Keratinocyte (primary cell): ENCODE measurements around the gene LIPT1. TPM values are rescaled to one million over a fixed set of nuclear protein-coding genes. Genes with fewer than 3 reads are reported as not detected.
A peak's percentile ranks its signal among the peaks of the same experiment; 100 is the strongest.

ENCODE experiments used
- DNase-seq: peaks from one replicate; pipeline ENCODE4 v3.0.0-alpha.2; 2011; ENCODE audit warnings: low read depth, missing footprints, low spot score
- FAIRE-seq: peaks from 2 replicates; lab custom pipeline; 2011; peaks lifted over from hg19 to GRCh38; lab: Jason Lieb, UNC
- H2AFZ ChIP-seq: 2 replicates; pipeline ENCODE4 v1.6.0; 2012; ENCODE audit warnings: low read length, control low read depth, inconsistent platforms; ENCODE audit not compliant: control insufficient read depth
- H3K27ac ChIP-seq: 2 replicates; pipeline ENCODE4 v1.5.1; 2011; ENCODE audit warnings: low read length; ENCODE audit not compliant: control insufficient read depth, insufficient read depth
- H3K27me3 ChIP-seq: 3 replicates; pipeline ENCODE4 v1.6.0; 2011; ENCODE audit warnings: low read length; ENCODE audit not compliant: control insufficient read depth, insufficient read depth; ENCODE audit errors: extremely low read depth
- H3K36me3 ChIP-seq, 2 experiments: 2 replicates in 1 of 2; 3 replicates in 1 of 2; pipeline ENCODE4 v1.5.1; 2011; ENCODE audit warnings: low read length in 2 of 2, mild to moderate bottlenecking in 1 of 2; ENCODE audit not compliant: control insufficient read depth in 2 of 2, insufficient read depth in 2 of 2; ENCODE audit errors: extremely low read depth in 1 of 2
- H3K4me1 ChIP-seq: 3 replicates; pipeline ENCODE4 v1.5.1; 2011; ENCODE audit warnings: low read length; ENCODE audit not compliant: control insufficient read depth, insufficient read depth; ENCODE audit errors: extremely low read depth
- H3K4me2 ChIP-seq: 3 replicates; pipeline ENCODE4 v1.6.0; 2011; ENCODE audit warnings: low read depth, low read length; ENCODE audit not compliant: control insufficient read depth, insufficient read depth; ENCODE audit errors: extremely low read depth
- H3K4me3 ChIP-seq, 3 experiments: fragments of 200-600 bp in 1 of 3; sonication (generic) in 1 of 3; 2 replicates in 2 of 3; 3 replicates in 1 of 3; pipeline ENCODE4 v1.5.1; 2011 to 2016; ENCODE audit warnings: low read length in 3 of 3, mild to moderate bottlenecking in 3 of 3, control low read depth in 2 of 3, inconsistent platforms in 1 of 3, low read depth in 1 of 3, mixed read lengths in 1 of 3, mixed run types in 1 of 3, moderate library complexity in 1 of 3; ENCODE audit not compliant: control insufficient read depth in 2 of 3, insufficient read depth in 2 of 3; ENCODE audit errors: extremely low read depth in 1 of 3
- H3K79me2 ChIP-seq: 2 replicates; pipeline ENCODE4 v1.6.0; 2012; ENCODE audit warnings: low read length; ENCODE audit not compliant: control insufficient read depth, insufficient read depth
- H3K9ac ChIP-seq: 3 replicates; pipeline ENCODE4 v1.6.0; 2011; ENCODE audit warnings: low read length; ENCODE audit not compliant: control insufficient read depth, insufficient read depth; ENCODE audit errors: extremely low read depth
- H3K9me1 ChIP-seq: 3 replicates; pipeline ENCODE4 v1.6.0; 2011; ENCODE audit warnings: low read length; ENCODE audit not compliant: control insufficient read depth, insufficient read depth; ENCODE audit errors: extremely low read depth
- H3K9me3 ChIP-seq: 2 replicates; pipeline ENCODE4 v1.5.1; 2012; ENCODE audit warnings: low read depth, low read length; ENCODE audit not compliant: control insufficient read depth
- H4K20me1 ChIP-seq: 3 replicates; pipeline ENCODE4 v1.6.0; 2011; ENCODE audit warnings: low read length; ENCODE audit not compliant: control insufficient read depth, insufficient read depth; ENCODE audit errors: extremely low read depth
- CTCF ChIP-seq, 3 experiments: IDR thresholded peaks in 1 of 3; conservative IDR thresholded peaks in 1 of 3; optimal IDR thresholded peaks in 1 of 3; 2 replicates in 2 of 3; 3 replicates in 1 of 3; pipeline versions ENCODE3 to v1.5.1; 2011; ENCODE audit warnings: low read length in 3 of 3, mild to moderate bottlenecking in 3 of 3, moderate library complexity in 2 of 3, control low read depth in 1 of 3, inconsistent platforms in 1 of 3; ENCODE audit not compliant: insufficient read depth in 2 of 3; ENCODE audit errors: extremely low read depth in 1 of 3
- EZH2 ChIP-seq: IDR thresholded peaks from one replicate; pipeline ENCODE4 v1.6.1; 2012; ENCODE audit warnings: inconsistent platforms, mild to moderate bottlenecking, low read length, moderate library complexity
- dilution Hi-C: fragments of 300-500 bp; cut with MboI; formaldehyde crosslinking; loops from one replicate; pipeline ENCODE4 v1.7.0; 2020; ENCODE audit warnings: low sequenced_read_pairs; ENCODE audit not compliant: extremely low pct_ligation_motif_present
- polyA plus RNA-seq, 5 experiments: library from polyadenylated mRNA; depleted of rRNA in 3 of 5; stranded (reverse) in 3 of 5; stranded (forward) in 1 of 5; unstranded in 1 of 5; fragments of >200 nt; gene quantifications; 1 replicate in 1 of 5; 2 replicates in 3 of 5; 3 replicates in 1 of 5; pipeline versions ENCODE4 v1.2.1 to v1.2.3, GENCODE V29; 2011 to 2012; ENCODE audit warnings: missing spikeins in 2 of 5, low read depth in 1 of 5, low replicate concordance in 1 of 5

The LIPT1 gene
- polyA plus RNA-seq, 1 donor (not counting 4 experiments of a cell fraction or from before 2014, with no cell fraction given), result 4.9 TPM

- peak overlapping the region; percentile 82 to 99 (median 86) for H3K4me3 ChIP-seq
- no peaks in the 10 kb centered on the region for H3K9me1 ChIP-seq
- H2AFZ ChIP-seq, result peak overlapping the region; percentile 97
- H3K4me1 ChIP-seq, result peaks cover 15% of the 10 kb centered on the region
- TF ChIP-seq EZH2 (no peak), CTCF (optimal IDR thresholded peaks at IDR 0.05 in 1 of 3, IDR thresholded peaks at IDR 0.05 in 1 of 3, conservative IDR thresholded peaks at IDR 0.05 in 1 of 3; ENCODE audit: extremely low read depth in 1 of 3, insufficient read depth in 2 of 3, low read length in 3 of 3) (no peak)
- H3K9me3 ChIP-seq, result no peaks in the 10 kb centered on the region
- no peaks in the 10 kb centered on the region for H3K79me2 ChIP-seq
- no peak for FAIRE-seq
- dilution Hi-C loops, result no loop called here
- peak overlapping the region; percentile 91 for H3K9ac ChIP-seq
- peak overlapping the region; percentile 89 for H3K27ac ChIP-seq
- no peak for DNase-seq
- no peaks in the 10 kb centered on the region for H4K20me1 ChIP-seq
- no peaks in the 10 kb centered on the region for H3K36me3 ChIP-seq
- peak overlapping the region; percentile 96 for H3K4me2 ChIP-seq
- H3K27me3 ChIP-seq, result no peaks in the 10 kb centered on the region
Measured at GRCh38 chr2:99153921-99154604, 704 bp upstream of the LIPT1 start.

- no peaks in the 10 kb centered on the region for H3K9me1 ChIP-seq
Measured at GRCh38 chr2:99156891-99157290, 2.1 kb downstream of the LIPT1 start.

More at GRCh38 chr2:99156891-99157290, 2.1 kb downstream of the LIPT1 start:
- H3K4me3 ChIP-seq, result no peak overlapping the region
- dilution Hi-C loops, result no loop called here
- H2AFZ ChIP-seq, result no peak overlapping the region
- no peaks in the 10 kb centered on the region for H3K36me3 ChIP-seq
- no peak overlapping the region for H3K9ac ChIP-seq
- no peak for FAIRE-seq
- H3K9me3 ChIP-seq, result no peaks in the 10 kb centered on the region
- DNase-seq, result no peak
- no peak overlapping the region for H3K27ac ChIP-seq
- H3K4me1 ChIP-seq, result peaks cover 15% of the 10 kb centered on the region
- no peak for TF ChIP-seq CTCF (optimal IDR thresholded peaks at IDR 0.05 in 1 of 3, IDR thresholded peaks at IDR 0.05 in 1 of 3, conservative IDR thresholded peaks at IDR 0.05 in 1 of 3; ENCODE audit: extremely low read depth in 1 of 3, insufficient read depth in 2 of 3, low read length in 3 of 3)
- no peak for TF ChIP-seq EZH2
- no peaks in the 10 kb centered on the region for H3K27me3 ChIP-seq
- no peak overlapping the region for H3K4me2 ChIP-seq
- no peaks in the 10 kb centered on the region for H3K79me2 ChIP-seq
- H4K20me1 ChIP-seq, result no peaks in the 10 kb centered on the region
